Panc1 (cell line): ENCODE measurements around the gene SURF4. TPM values are rescaled to one million over a fixed set of nuclear protein-coding genes. Genes with fewer than 3 reads are reported as not detected.

Experiments used
- ATAC-seq: fragments of 200-7000 bp; cut with Tn5 transposase; 2 replicates; pipeline ENCODE4 v1.9.1; 2020; ENCODE audit warnings: mild to moderate bottlenecking, moderate library complexity
- BruUV-seq: library from RNA; stranded (reverse); fragments of 400-500 nt; replicated peaks from 2 replicates; lab custom pipeline; 2021; lab: Mats Ljungman, UMichigan
- CTCF ChIA-PET: fragments of 300-600 bp; sonication (Branson Sonifier 250); formaldehyde crosslinking; loops from one replicate; lab custom pipeline; 2022; ENCODE audit warnings: antibody characterized with exemption; lab: Charles Lee
- POLR2A ChIA-PET: fragments of 300-600 bp; sonication (Branson Sonifier 250); formaldehyde crosslinking; loops from one replicate; lab custom pipeline; 2022; ENCODE audit warnings: antibody characterized with exemption; lab: Charles Lee
- DNase-seq: peaks from one replicate; pipeline ENCODE4 v3.0.0-alpha.2; 2010; ENCODE audit warnings: low read depth, low spot score
- H3K27ac ChIP-seq: 2 replicates; pipeline ENCODE4 v1.5.1; 2011; ENCODE audit warnings: mild to moderate bottlenecking, low read length, inconsistent platforms
- H3K27me3 ChIP-seq: fragments of 200-500 bp; sonication (Bioruptor generic); 2 replicates; pipeline ENCODE4 v1.6.0; 2014; ENCODE audit warnings: low read length, inconsistent platforms; ENCODE audit not compliant: control insufficient read depth, insufficient read depth
- H3K36me3 ChIP-seq: fragments of 200-500 bp; sonication (Bioruptor generic); 2 replicates; pipeline ENCODE4 v1.5.1; 2014; ENCODE audit warnings: inconsistent platforms, mild to moderate bottlenecking, low read length, moderate library complexity; ENCODE audit not compliant: control insufficient read depth, insufficient read depth
- H3K4me1 ChIP-seq: 2 replicates; pipeline ENCODE4 v1.5.1; 2011; ENCODE audit warnings: inconsistent platforms, mild to moderate bottlenecking, low read length, moderate library complexity; ENCODE audit not compliant: control insufficient read depth, insufficient read depth
- H3K4me3 ChIP-seq, 2 experiments: 2 replicates each; pipeline ENCODE4 v1.5.1; 2011 to 2012; ENCODE audit warnings: low read depth in 2 of 2, low read length in 2 of 2, mild to moderate bottlenecking in 2 of 2, inconsistent platforms in 1 of 2, moderate library complexity in 1 of 2
- H3K9me3 ChIP-seq: fragments of 200-500 bp; sonication (Bioruptor generic); 2 replicates; pipeline ENCODE4 v1.5.1; 2014; ENCODE audit warnings: low read depth, mild to moderate bottlenecking, inconsistent platforms, low read length, moderate library complexity; ENCODE audit not compliant: control insufficient read depth, insufficient read depth
- CTCF ChIP-seq: fragments of 450-650 bp; IDR thresholded peaks from 2 replicates; pipeline ENCODE4 v1.5.1; 2017; ENCODE audit warnings: mild to moderate bottlenecking
- POLR2AphosphoS5 ChIP-seq: IDR thresholded peaks from 2 replicates; pipeline ENCODE4 v1.6.1; 2012; ENCODE audit warnings: mild to moderate bottlenecking, low read depth, low read length, moderate library complexity
- REST ChIP-seq, 2 experiments: IDR thresholded peaks; 2 replicates each; pipeline ENCODE4 v1.6.1; 2011 to 2012; ENCODE audit warnings: low read depth in 2 of 2, control low read depth in 1 of 2, low read length in 1 of 2, mild to moderate bottlenecking in 1 of 2, moderate library complexity in 1 of 2; ENCODE audit not compliant: insufficient read depth in 1 of 2
- SIN3A ChIP-seq: IDR thresholded peaks from 2 replicates; pipeline ENCODE4 v1.6.1; 2012; ENCODE audit warnings: low read depth, mild to moderate bottlenecking, low read length, moderate library complexity, borderline replicate concordance; ENCODE audit not compliant: insufficient read depth
- TCF7L2 ChIP-seq: IDR thresholded peaks from 2 replicates; pipeline ENCODE4 v1.6.1; 2011; ENCODE audit warnings: mild to moderate bottlenecking, low read depth, low read length, inconsistent platforms
- in situ Hi-C: cut with HindIII; loops from 2 replicates; pipeline ENCODE4 v1.10.0; 2016; ENCODE audit warnings: low sequenced_read_pairs, low pct_unique_long_range_greater_than_20kb
- intact Hi-C: fragments of 100-400 bp; cut with micrococcal nuclease; formaldehyde crosslinking; loops from one replicate; pipeline ENCODE4 v1.10.0; 2022; ENCODE audit not compliant: unreplicated experiment
- total RNA-seq: library from RNA; stranded (reverse); gene quantifications from one replicate; pipeline ENCODE4 v1.2.1, GENCODE V29; 2021; ENCODE audit not compliant: unreplicated experiment

Gene SURF4
- total RNA-seq, 1 experiment from 2014 or later: 149 TPM

- TF ChIP-seq REST (IDR thresholded peaks at IDR 0.05; ENCODE audit: insufficient read depth in 1 of 2, low read depth in 2 of 2, low read length in 1 of 2) (no peak), SIN3A (no peak), POLR2AphosphoS5 (no peak), TCF7L2 (no peak), CTCF (no peak)
- no peak for ATAC-seq
- ChIA-PET CTCF (no interaction called here), POLR2A (no interaction called here)
- Histone ChIP-seq H3K27ac (no peak overlapping the region), H3K9me3 (no peaks in the 10 kb centered on the region), H3K4me3 (no peak overlapping the region), H3K36me3 (peaks cover 15% of the 10 kb centered on the region), H3K27me3 (no peaks in the 10 kb centered on the region), H3K4me1 (peaks cover 19% of the 10 kb centered on the region)
- DNase-seq: no peak
- no TSS peak for BruUV-seq
- in situ Hi-C loops (no loop called here), intact Hi-C loops (loop anchor here (10.0 kb wide), 1 partner anchor 130 kb away; no protein-coding TSS in a partner anchor)
These were observed 21.1 kb downstream of the SURF4 start for GRCh38 chr9:133354766-133355165.

- Histone ChIP-seq H3K27ac (no peak overlapping the region), H3K4me3 (no peak overlapping the region), H3K9me3 (no peaks in the 10 kb centered on the region), H3K4me1 (peaks cover 24% of the 10 kb centered on the region), H3K36me3 (peaks cover 24% of the 10 kb centered on the region), H3K27me3 (no peaks in the 10 kb centered on the region)
- ChIA-PET CTCF (no interaction called here), POLR2A (no interaction called here)
- intact Hi-C loops: loop anchor here (10.0 kb wide), 1 partner anchor 131 kb away; no protein-coding TSS in a partner anchor
- DNase-seq (no peak), ATAC-seq (no peak)
- TF ChIP-seq TCF7L2 (no peak), POLR2AphosphoS5 (no peak; the same call in 1 of the 2 replicates), REST (IDR thresholded peaks at IDR 0.05; ENCODE audit: insufficient read depth in 1 of 2, low read depth in 2 of 2, low read length in 1 of 2) (no peak), SIN3A (no peak), CTCF (no peak)
- in situ Hi-C loops: no loop called here
- no TSS peak for BruUV-seq
These were observed 22.3 kb downstream of the SURF4 start for GRCh38 chr9:133353548-133353947.
